ENCODE data around the gene NPLOC4.
"Not testable (repeated sequence)": the region's sequence is repeated elsewhere in the genome, so short reads cannot be mapped to it uniquely, and the experiment has no call there.

Gene NPLOC4
- total RNA-seq = 143 to 193 reads per million in 2 experiments

DNA sequence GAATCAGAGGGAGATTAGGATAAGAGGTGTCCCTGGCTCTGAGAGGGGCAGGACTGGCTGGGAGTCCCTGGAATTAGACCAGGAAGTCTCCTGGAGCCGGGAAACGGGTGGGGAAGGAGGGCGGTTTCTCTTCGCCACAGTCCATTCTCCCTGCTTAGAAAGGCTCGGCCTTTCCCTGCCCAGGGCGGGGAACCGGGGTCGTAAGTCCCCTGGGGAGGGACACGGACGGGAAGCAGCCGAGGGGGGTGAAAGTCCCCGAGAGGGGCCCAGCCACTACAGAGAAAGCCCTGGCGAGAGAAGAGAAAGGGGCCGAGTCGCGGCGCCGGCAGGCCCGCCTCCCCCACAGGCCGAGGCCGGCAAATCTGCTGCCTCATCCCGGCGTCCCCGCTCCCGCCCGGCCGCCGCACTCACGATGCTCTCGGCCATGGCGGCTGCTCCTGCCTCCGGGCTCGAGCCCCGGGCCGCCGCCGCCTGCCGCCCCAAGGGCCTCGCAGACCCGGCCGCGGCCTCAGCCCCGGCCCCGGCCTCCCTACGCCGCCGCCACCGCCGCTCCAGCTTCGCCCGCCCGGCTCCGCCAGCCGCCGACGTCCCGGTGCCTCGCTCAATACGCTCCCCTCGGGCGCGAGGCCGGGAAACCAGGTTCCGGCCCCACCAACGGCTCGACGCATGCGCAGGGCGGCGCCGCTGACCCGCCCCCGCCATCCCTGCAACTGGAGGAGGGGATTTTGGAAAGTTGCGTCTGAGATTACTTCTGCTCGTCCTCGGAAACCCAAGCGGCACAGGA lies at the start of gene NPLOC4, which contains the start of gene TSPAN10:
NPLOC4 (minus strand) TSS at position 608 of the 784 bp plus-strand sequence; CDS start at position 426, 182 bp downstream.
TSPAN10 (plus strand) TSS at position 692 of the 784 bp plus-strand sequence. CDS start 5,217 bp downstream, outside the sequence.
- peak; percentile 70 for DNase-seq (ENCODE audit: low read depth)

DNA sequence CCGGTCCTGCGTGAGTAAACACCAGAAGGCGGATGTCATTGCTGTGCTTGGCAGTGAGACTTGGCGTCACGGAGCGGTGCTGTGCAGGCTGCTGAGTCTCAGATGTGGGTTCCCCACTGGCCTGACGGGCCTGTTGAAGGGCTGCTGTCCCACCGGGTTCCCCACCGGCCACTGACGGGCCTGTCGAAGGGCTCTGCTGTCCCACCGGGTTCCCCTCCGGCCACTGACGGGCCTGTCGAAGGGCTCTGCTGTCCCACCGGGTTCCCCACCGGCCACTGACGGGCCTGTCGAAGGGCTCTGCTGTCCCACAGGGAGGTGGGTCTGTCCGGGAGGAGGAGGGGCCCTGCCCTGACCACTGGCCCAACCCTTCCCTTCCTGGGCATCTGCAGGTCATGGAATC lies 49.7 kb upstream of the NPLOC4 start:
- DNase-seq (ENCODE audit: low read depth) = no peak

DNA sequence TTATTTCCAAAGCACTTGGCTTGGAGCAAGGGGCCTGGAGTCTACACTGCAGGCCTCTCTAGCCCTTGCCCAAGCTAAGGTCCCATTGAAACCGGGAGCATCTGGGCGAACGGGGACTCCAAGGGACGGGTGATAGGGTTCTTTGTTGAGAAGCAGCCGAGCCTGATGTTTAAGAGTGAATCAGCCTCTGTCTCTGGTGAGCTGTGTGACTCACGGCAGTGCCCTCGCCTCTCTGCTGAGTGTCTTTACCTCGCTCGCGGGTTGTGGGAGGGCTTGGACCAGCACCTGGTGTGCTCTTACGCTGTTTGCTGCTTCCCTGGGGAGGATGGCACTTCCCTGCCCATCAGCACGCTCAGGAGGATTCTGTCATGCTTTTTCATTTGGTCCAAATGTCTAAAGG lies 48.2 kb upstream of the NPLOC4 start:
- no peak for DNase-seq (ENCODE audit: low read depth)

DNA sequence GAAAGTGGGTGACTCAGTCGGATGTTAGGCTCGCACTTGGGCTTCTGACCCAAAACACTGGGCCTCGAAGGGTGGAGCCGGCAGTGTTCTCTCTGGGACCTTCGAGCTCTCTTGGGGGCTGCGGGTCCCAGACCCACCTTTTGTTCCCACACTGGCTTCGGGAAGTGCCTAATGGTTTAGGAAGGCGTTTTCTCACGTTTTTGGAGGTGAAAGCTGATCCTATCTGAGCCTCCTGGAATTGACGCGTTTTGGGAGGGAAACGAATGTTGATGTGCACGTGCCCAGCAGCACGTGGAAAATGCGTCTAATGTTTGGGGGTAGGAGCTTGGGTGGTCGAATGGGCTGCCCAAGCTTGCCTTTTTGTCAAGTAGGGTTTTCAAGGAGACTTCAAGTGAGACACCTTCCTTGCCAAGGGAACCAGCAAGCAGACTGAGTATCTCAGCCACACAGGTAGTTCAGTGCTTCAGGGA lies 47.6 kb upstream of the NPLOC4 start:
- no peak for DNase-seq (ENCODE audit: low read depth)

DNA sequence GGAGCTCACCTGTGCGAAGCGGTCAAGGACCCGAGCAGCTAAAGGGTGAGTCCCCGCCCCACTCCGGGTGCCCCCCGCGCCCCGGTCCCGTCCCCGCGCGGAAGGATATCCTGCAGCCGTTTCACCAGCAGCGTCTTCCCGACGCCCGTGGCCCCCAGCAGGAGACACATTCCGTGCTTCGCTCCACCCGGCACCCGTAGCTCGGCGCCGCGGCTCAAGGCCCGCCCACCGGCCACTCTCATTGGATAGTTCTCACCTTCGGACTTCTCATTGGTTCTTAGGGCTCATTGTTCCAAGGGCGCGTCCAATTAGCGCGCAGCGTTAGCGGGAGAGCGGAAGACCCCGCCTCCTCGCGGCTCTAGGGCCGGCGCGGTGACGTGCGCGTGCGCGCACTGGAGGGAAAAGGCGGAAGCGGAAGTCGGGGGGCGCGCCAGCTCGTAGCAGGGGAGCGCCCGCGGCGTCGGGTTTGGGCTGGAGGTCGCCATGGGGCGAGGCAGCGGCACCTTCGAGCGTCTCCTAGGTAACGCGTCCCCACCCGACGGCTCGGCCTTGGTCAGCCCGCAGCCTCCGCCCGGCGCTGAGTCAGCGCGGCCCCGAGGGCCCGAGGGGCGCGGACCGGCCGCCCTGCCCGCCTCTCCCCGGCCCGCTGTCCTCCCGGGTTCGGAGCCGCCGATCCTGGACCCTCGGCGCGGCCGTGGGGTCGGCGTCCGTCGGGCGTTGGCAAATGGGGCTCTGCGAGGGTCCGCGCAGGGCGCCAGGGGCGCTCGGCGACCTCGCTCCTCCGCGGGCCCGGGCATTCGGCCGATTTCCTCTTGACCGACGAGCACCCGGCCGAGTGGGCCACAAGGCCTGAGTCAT lies 46.9 kb upstream of the NPLOC4 start, which contains the start of the genes ARL16 and HGS:
ARL16 (minus strand) TSS at position 214 of the 858 bp plus-strand sequence; CDS start at position 170, 44 bp downstream.
HGS (plus strand) TSS at position 428 of the 858 bp plus-strand sequence; CDS start at position 484, 56 bp downstream.
- peak; percentile 96 for DNase-seq (ENCODE audit: low read depth)

DNA sequence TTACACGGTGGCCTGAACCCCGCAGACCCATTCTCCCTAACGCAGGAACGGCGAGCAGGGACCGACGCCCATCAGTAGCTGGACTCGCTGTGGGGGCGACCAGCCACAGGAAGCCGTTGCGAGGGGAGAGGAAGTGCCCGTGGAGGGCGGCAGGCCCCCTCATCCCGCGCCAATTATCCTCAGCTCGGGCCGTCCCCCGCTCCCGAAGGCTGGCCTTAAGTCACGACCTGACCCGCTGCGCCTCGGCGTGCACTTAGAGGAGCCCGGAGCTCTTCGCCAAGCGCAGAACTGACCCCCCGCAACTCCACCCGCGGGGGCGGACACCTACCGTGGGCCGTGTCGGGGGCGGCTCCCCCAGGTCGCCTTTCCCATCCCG lies 46.3 kb upstream of the NPLOC4 start:
- DNase-seq (ENCODE audit: low read depth) = no peak

DNA sequence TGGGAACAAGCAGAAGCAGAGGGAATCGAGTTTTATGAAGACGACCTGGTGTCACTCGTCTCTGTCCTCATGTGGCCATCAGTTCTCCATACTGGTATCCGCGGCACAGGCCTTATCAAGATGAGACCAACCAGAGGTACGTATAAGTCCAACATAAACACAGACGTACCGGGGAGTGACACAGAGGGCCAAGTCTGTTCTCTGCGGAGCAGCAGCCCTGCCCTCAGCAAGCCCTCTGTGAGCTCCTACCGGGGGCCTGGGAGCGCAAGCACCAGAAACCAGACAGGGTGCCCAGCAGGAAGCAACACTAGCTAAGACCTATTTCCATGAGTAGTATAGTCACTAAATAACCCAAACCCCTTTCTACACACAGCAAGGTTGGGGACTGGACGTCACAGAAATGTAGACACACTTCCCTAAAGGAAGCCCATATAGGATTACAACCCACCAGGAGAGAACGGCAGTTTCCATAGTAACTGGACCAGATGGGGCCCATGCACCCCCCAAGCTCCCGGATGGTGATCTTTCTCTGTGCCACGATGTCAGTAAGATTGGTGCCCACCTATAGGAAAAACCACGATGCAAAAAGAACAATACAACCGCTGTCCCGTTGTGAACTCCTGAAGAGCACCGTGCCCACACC lies 45.8 kb upstream of the NPLOC4 start:
- DNase-seq (ENCODE audit: low read depth) = no peak

DNA sequence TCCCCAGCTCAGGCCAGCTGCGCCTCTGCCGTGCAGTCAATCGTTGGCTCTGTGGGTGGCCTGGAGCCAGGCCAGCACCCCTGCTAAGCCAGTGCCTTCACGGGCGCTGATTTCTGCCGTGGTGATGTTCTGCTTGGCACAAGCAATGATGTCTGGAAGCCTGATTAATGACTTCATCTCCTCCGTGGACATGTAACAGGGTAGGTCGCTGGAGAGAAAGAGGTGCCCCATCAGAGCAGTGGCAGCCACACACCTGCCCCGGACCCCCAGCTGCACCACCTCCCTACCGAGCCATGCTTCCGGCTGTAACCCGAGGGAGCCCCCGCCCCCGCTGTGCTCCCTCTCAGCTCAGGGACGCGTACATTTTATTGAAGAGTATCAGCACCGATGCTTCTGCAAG lies 44.8 kb upstream of the NPLOC4 start:
- no peak for DNase-seq (ENCODE audit: low read depth)

DNA sequence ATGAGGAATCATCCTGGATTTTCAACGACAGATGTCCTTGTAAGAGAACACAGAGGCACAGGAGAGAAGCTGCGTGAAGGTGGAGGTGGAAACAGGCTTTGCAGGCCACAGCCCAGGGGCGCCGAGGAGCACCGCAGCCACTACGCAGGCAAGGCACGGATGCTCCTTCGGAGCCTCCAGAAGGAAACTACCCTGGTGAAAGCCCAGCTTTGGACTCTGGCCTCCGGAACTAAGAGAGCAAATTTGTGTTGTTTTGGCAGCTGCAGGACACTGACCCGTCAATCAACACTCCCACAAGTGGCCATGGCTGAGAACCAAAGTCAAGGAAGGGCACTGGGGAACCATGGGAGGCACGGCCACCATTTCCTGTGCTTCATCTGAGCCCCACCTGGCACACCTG lies 43.2 kb upstream of the NPLOC4 start:
- DNase-seq (ENCODE audit: low read depth) = no peak

DNA sequence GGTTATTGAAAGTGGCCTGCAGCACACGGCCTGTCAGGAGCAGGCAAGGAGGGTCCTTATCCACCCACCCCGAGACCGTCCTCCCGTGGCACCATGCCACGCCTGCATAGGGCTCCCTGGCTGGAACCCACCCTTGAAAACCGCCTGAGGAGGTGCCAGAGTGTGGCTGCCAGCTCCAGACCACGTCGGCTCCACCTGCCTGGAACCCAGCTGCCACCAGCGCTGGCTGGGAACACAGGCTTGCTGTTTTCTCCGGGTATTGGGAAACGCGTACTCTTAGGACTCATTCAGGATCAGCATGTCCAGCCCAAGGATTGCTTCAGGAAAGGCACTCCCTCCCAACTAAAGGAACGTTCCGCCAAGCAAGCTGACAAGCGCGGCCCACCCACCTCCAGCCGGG lies 40.0 kb upstream of the NPLOC4 start:
- DNase-seq (ENCODE audit: low read depth) = no peak

DNA sequence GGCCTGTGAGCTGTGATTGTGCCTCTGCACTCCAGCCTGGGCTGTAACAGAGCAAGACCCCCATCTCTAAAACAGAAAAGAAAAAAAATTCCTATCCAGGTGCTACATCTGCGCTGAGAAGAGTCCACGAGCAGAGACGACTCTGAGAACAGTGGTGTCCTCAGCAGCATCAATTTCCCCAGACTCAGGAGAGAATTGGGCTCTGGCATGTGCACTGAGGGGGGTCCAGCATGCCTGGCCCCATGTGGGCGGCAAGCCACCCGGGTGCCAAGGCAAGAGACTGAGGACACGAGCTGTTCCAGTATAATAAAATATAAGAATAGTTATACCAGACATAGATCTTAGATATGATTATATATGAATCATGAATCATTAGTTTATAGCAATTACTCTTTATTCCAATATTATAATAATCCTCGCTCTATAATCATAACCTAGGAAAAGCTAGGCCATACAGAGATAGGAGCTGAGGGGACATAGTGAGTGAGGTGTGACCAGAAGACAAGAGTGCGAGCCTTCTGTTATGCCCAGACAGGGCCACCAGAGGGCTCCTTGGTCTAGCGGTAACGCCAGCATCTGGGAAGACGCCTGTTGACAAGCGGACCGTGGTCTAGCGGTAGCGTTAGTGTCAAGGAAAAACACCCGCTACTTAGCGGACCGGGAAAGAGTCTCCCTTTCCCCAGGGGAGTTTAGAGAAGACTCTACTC lies 38.8 kb upstream of the NPLOC4 start:
- DNase-seq (ENCODE audit: low read depth) = not testable (repeated sequence)

DNA sequence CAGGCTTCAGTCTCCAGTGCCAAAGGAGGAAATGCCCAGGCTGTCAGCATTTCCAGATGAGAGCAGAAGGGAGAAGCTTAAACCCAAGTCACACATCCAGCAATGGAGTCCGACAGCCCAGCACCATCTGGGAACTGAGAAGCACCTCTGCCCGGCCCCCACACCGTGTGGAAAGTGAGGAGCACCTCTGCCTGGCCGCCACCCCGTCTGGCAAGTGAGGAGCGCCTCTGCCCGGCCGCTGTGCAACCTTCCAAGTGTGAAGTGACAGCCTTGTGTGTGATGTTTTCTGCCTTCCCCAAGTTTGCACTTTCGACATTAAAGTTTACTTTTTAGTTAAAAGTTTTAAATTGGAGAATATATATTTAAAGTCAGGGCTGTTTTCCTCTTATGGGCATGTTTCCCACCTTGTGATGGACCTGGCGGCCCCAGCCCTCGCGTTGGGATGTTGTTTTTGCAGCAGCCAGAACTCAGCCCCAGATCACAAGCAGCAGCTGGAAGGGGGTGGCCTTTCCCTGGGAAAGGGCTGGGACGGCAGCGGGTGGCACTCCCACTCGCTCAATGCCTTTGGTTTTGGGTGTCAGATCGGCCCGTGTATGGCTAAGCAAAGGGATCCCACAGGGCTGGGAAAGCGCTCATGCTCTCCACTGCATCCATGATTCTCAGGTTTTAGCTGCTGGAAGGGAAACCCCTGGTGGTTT lies 36.8 kb upstream of the NPLOC4 start:
- DNase-seq (ENCODE audit: low read depth) = no peak

DNA sequence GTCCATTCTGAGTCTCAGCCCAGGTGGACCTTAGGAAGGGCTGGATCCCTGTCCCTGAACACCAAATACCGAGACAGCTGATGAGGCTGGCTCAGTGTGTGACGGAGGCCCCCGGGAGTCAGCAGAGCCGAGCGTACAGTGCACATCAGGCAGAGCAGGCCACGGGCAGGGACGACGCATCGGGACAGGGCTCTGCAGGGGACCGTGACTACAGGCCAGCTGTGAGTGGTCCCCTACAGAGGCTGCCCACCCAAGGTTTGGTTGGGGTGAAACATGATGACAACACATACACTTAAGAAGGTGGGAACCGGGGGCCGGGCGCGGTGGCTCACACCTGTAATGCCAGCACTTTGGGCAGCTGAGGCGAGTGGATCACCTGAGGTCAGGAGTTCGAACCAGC lies 36.0 kb upstream of the NPLOC4 start:
- no peak for DNase-seq (ENCODE audit: low read depth)

DNA sequence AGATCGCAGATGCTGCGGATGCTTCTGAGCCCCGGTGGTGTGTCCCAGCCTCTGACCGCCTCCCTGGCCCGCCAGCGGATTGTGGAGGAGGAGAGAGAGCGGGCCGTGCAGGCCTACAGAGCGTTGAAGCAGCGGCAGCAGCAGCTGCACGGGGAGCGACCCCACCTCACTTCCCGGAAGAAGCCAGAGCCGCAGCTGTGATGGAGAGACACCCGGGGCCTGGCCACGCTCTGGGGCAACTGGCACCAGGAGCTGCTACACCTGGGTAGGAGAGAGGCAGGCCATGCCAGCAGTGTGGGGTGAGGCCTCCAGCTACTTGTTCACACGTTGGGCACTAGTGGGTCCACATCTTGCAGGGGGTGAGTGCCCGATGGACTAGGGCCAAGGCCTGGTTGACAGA lies 35.6 kb upstream of the NPLOC4 start:
- DNase-seq (ENCODE audit: low read depth) = no peak

DNA sequence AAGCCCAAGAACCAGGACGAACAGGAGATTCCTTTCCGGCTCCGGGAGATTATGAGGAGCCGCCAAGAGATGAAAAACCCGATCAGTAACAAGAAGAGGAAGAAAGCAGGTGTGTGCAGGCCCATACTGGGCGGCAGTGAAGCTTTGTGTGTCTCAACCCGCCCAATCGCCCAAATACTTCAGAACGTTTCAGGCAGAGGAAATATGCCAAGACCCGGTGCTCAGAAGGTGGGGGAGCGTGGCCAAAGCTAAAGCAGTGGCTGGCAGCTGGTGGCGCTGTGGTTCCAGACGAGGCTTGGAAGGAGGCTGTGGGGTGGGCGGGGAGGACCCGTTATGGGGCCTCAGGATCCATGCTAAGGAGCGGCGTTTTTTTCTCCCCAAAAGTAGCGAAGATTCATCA lies 30.8 kb upstream of the NPLOC4 start:
- no peak for DNase-seq (ENCODE audit: low read depth)

DNA sequence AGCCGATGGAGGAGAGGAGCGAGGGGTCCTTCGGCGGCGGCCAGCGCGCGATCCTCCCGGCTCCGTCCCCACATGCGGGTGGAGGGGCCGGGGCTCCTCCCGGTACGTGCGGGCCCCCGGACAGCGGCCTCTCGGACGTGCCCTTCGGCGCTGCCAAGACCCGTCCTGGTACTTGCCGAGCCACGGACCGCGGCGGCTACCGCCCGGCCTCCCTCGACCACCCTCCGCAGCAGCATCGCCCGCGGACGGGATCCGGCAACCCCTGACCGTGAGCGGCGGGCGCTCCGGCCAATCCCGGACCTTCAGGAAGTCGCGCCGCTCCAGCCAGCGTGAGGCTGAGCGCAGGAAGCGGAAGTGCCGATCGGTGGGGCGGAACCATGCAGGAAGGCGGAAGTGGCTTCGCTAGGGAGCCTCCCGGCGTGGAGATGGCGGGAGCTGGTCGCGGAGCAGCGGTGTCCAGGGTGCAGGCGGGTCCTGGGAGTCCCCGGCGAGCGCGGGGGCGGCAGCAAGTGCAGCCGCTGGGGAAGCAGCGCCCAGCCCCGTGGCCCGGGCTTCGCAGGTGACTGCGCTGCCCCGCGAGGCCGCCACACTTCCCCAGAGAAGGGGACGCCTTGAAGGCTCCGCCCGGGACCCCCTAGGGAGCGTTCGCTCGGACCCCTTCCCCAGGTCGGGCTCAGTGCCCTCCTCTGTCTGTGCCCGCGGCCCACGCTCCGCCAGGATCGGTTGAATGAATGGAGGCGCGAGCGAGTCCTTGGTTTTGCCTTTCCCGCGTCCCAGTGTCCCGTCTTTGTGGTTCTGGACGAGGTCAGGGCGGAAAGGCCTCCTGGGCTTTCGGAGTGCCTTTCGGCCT lies 29.7 kb upstream of the NPLOC4 start, which contains the start of the genes CCDC137 and OXLD1:
CCDC137 (plus strand) TSS at position 396 of the 850 bp plus-strand sequence; CDS start at position 426, 30 bp downstream.
OXLD1 (minus strand) TSS at position 264 of the 850 bp plus-strand sequence; CDS start at position 236, 28 bp downstream.
- peak; percentile 89 for DNase-seq (ENCODE audit: low read depth)

DNA sequence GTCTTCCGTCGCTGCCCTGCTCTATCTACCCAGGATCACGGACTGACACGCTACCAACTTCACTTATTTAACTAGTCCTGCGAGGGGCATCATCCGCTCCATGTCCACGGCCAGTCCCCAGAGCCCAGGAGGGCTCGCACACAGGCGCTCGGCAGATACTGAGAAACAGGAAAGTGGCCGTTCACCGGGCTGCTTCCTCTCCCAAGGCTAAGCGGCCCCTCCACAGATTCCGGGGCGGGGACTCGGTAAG lies 29.1 kb upstream of the NPLOC4 start:
- DNase-seq (ENCODE audit: low read depth) = no peak

DNA sequence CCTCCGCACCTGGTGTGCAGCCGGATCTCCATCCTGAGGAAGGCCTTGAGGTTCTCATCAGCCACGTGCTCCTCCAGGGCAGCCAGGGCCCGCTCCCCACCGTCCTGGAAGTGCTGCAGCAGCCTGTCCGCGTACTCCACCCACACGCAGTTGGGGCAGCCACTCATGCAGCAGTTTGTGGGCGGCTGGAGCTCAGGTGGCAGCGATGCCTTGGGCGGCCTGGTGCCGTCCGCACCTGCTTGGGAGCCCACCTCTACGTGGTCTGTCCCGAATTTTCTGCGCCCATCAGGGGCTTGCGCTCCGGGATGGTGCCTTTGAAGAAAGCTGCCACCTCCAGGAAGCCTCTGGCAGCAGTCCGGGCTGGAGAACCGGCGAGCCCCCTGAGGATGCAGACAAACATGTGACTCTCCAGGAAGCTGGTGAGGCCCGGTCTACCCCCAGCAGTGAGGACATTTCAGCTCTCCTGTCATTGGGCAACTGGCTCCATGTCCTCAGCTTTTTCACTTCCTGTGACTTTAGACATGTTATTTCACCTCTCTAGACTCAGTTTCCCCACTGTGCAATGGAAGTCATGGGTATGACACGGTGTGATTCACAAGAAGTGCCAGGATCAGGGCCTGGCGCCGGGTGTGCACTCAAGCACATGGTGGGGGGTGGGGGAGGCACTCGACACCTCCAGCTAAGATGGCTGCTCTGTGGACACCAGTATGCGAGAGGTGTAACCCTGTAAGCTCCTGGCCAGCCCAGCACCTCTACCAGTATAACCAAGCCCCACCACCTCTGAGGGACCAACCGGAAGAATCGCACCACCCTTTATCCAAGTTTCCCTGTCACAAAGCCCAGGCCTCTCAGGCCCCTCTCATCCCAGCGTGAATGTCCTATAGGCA lies 28.5 kb upstream of the NPLOC4 start:
- DNase-seq (ENCODE audit: low read depth) = no peak

DNA sequence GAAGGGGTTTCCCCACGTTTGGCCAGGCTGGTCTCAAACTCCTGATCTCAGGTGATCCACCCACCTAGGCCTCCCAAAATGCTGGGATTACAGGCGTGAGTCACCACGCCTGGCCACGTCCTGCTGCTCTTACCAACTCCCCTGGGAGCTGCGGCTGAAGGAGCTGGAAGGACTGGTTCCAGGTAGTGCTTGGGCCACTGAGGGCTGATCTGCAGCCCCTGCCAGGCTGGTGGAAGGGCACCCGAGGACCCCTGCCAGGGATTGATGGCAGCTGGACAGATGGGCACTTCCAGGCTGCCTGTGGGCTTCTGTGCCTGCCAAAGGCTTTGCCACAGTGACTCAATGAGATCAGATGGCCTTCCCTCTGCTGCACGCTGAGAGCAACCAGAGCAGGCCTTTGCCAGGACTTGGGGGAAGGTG lies 27.1 kb upstream of the NPLOC4 start:
- DNase-seq (ENCODE audit: low read depth) = no peak

Data from T follicular helper cell (primary cell).